Hepatic stellate cell (primary cell): Measurements from ENCODE around the gene GLTPD2.
A peak's percentile ranks its signal among the peaks of the same experiment; 100 is the strongest.

ENCODE experiments used
- DNase-seq: peaks from one replicate; pipeline ENCODE4 v3.0.0; 2011; ENCODE audit warnings: low spot score

The GLTPD2 gene

DNA sequence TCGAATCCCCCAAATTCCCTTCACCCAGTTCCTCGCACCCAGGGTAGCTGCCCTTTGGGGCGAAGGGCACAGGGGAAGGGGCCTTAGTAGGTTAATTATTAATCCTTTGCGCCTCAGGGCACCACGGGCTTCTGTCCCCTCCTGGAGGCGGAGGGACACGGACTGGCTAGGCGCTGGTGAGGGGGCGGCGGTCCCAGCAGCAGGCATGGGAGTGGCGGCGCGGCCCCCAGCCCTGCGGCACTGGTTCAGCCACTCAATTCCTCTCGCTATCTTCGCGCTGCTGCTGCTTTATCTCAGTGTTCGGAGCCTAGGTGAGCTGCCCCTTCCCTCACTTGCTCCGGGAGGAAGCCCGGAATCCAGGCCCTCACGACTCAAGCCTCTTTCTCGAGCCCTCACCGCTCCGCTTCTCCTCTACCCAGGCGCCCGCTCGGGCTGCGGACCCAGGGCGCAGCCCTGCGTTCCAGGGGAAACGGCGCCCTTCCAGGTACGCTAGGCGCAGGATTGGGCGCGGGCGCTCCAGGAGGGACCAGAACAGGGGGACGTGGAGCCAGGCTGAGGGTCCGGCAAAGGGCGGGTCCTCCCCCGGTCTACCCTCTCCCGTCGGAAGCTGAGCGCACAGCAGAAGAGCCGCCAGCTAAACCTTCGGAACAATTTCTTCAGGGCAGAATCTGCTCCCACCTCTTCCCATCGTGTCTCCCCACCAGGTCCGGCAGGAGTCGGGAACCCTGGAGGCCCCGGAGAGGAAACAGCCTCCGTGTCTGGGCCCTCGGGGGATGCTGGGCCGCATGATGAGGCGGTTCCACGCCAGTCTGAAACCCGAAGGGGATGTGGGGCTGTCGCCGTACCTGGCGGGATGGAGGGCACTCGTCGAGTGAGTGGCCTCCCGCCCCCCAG is at the start of gene GLTPD2:
GLTPD2 (plus strand) TSS at position 158 of the 894 bp plus-strand sequence; CDS start at position 206, 48 bp downstream.
- no peak for DNase-seq

DNA sequence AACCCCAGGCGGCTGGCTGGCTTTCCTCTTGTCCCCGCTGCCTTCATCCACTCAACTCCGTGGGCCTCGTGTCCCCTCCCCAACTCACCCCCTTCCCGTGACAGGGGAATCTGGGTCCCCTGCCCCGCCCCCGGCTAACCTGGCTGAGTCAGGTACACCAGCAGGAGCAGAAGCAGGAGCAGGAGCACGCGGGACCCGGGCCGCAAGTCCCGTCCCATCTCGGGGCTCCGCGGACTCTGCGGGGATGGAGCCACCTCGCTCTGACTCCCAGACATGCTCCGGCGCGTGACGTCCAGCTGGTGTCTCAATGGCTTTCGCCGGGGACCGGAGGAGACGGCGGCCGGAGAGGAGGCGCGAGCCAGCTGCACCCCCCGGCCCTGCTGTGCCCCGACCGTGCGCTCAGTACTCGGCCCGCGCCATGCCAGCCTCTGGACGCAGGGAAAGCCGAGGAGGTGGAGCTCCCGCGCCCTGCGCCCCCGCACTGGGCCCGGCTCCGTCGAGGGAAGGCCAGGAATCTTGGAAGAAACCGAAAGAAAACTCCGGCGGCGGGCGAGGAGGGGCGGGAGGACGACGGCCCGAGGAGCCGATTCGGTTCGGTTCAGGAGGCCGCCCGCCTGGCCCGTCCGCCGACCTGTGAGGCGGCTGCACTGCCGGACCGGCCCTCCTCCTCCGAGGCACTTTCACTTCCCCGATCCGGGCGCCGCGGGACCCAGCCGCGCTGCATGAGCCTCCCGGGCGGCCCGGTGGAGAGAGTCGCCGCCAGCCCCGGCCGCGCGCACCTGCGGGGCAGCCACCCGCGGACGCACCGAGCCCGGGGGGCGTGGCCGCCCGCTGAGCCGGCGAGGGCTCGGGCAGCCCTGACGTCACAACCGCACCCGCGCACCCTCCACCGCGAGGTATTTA is 49.4 kb upstream of the GLTPD2 start, which contains the start of the genes CXCL16 and ZMYND15:
CXCL16 (minus strand) TSS at position 807 of the 903 bp plus-strand sequence; CDS start at position 218, 589 bp downstream.
ZMYND15 (plus strand) TSS at position 712 of the 903 bp plus-strand sequence. CDS start 716 bp downstream, outside the sequence.
- DNase-seq = peak; percentile 80

DNA sequence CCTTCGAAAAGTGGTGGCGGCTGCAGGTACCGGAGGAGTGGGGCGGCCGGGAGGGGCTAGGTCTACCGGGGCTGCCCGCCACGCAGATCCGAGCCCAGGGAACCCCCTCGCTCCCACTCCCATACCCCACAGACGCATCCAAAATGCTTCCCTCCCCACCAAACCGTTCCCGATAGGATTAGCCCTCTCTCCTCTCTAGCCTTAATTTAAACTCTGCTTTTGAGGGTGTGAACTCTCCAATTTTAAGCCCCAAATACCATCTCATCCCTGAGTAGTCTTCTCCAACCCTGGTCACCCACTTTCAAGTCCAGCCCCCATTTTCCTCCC is 48.8 kb upstream of the GLTPD2 start:
- DNase-seq = no peak

DNA sequence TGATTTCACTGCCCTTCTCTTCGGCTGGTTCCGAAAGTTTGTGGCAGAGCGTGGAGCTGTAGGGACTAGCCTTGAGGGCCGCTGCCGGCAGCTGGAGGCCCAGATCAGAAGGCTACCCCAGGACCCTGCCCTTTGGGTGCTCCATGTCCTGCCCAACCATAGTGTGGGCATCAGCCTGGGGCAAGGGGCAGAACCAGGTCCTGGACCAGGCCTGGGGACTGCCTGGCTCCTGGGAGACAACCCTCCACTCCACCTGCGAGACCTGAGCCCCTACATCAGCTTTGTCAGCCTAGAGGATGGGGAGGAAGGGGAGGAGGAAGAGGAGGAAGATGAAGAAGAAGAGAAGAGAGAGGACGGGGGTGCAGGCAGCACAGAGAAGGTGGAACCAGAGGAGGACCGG is 48.2 kb upstream of the GLTPD2 start:
- no peak for DNase-seq

DNA sequence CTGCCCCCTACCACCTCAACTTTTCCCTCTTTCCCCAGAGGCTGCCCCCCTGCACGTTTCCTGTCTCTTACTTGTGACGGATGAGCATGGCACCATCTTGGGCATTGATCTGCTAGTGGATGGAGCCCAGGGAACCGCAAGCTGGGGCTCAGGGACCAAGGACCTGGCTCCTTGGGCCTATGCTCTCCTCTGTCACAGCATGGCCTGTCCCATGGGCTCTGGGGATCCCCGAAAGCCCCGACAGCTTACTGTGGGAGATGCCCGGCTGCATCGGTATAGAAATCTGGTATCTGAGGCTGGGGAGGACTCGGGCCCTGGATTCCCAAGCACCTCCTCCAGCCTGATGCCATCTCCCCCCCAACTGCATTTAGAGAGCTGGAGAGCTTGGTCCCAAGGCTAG is 47.2 kb upstream of the GLTPD2 start:
- DNase-seq = no peak

- no peak for DNase-seq
Measured at GRCh38 chr17:4742133-4742532, 46.6 kb upstream of the GLTPD2 start.

DNA sequence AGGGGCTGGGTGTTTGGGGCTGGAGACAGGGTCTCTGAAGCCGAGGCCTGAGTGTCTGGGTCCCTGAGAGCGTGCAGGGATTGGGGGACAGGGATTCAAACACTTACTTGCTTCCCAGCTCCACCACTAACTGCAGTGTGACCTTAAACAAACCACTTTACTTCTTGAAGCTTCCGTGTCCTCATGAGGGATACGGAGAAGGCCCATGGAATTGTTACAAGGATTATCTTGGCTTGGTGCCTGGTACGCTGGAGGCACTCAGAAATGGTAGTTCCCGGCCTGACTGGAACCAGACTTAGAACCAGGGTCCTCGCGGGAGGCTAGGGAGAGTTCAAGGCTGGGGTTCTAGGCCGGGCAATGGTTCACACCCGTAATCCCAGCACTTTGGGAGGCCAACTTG is 46.1 kb upstream of the GLTPD2 start:
- no peak for DNase-seq

DNA sequence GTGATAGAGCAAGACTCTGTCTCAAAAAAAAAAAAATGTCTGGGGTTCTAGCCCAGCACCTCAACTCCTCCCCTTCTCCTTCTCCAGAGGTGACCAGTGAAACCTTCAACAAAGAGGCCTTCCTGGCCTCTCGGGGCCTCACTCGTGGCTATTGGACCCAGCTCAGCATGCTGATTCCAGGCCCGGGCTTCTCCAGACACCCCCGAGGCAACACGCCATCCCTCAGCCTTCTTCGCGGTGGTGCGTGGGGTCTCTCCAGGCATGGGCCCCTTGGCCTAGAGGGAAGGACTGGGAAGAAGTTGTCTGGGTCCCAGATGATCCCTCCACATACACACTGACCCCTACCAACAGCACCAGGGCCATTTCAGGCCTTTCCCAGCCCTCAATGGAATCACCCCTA is 45.5 kb upstream of the GLTPD2 start:
- DNase-seq = no peak

DNA sequence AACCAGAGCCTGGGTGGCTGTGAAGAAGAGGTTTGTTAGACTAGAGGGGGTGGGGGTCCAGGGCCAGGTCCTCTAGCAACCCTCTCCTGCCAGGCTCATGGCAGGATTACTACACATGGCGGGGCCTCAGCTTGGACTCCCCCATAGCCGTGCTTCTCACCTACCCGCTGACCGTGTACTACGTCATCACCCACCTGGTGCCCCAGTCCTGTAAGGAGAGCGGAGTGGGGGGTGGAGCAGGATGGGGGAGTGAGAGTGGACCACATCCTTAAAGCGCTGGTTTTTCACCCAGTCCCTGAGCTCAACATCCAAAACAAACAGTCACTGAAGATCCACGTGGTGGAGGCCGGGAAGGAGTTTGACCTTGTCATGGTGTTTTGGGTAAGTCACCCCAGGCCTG is 44.9 kb upstream of the GLTPD2 start:
- DNase-seq = no peak

DNA sequence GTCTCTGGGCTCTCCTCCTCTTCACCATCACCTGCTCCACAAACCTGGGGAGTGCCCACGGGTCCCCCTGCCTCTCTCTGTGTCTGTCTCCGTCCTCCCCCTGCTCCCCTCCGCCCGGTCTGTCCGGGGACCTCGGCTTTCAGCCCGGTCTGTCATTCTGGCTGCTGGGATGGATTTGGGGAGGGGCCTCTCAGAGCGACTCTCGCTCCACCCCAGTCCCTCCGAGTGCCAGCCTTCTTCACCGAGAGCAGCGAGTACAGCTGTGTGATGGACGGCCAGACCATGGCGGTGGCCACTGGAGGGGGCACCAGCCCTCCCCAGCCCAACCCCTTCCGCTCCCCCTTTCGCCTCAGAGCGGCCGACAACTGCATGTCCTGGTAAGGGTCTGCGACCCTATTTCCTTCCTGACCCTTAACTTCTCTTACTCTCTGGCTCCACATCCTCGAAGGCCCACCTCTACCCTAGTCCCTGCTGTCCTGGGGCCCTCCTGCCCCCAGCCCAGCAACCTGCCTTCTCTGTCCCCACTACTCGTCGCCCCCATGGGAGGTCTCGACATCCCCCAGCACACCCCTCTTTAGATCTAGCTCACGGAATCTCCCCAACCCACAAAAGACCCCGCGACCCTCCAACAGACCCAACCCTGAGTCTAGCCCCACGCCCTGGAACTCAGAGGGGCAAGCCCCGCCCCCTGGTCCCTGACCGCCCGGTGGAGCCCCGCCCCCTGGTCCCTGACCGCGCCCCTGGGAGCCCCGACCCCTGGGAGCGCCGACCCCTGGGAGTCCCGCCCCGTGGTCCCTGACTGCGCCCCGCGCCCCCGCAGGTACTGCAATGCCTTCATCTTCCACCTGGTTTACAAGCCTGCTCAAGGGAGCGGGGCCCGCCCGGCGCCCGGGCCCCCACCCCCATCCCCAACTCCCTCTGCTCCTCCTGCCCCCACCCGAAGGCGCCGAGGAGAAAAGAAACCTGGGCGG is 43.5 kb upstream of the GLTPD2 start:
- DNase-seq = no peak

DNA sequence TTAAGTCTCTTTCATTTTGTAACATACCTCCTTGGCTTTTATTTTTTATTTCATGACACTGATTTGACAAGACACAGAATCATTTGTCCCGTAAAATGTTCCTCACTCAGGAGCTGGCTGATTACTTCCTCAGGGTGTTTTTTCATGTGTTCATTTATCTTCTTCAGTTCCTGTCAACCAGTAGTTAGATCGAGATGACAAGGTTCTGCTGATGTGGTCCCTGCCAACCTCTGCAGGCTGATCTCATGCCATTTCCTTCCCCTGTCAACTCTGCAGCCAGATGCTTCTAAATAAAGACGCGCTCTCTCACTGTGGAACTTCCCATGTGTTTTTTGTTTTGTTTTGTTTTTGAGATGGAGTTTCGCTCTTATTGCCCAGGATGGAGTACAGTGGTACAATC is 40.9 kb upstream of the GLTPD2 start:
- DNase-seq = no peak

- no peak for DNase-seq
Measured at GRCh38 chr17:4748686-4749085, 40.1 kb upstream of the GLTPD2 start.

GRCh38 chr17:4750606-4751005 is 38.2 kb upstream of the GLTPD2 start:
- DNase-seq = no peak

- DNase-seq = no peak
Measured at GRCh38 chr17:4751932-4752331, 36.8 kb upstream of the GLTPD2 start.

DNA sequence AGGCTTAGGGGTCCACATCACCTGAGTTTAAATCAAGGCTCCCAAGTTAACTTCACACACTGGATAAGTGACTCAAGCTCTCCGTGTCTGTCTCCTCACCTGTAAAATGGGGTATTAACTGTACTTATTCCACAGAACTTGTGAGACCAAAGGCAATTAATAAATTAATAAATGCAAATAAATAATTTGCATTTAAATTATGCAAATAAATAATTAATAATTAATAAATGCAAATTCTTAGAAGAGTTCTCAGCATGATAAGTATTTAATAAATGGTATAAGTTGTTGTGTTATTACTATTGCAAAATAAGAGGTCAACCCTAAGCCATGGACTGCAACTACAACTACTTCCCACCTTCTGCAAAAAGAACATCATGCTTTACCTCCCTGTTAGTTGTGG is 35.4 kb upstream of the GLTPD2 start:
- no peak for DNase-seq

DNA sequence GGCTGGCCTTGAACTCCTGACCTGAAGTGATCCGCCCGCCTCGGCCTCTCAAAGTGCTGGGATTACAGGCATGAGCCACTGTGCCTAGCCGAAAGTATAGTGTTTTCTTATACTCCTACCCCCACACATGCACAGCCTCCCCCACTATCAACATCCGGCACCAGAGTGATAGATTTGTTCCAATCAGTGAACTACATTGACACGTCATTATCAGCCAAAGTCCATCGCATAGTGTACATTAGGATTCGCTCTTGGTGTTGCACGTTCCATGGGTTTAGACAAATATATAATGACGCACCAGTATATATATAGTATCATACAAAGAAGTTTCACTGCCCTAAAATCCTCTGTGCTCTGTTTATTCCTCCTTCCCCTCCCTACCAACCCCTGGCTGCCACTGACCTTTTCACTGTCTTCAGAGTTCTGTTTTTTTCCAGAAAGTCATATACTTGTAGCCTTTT is 29.0 kb upstream of the GLTPD2 start:
- no peak for DNase-seq

- DNase-seq = no peak
Measured at GRCh38 chr17:4764595-4764994, 24.2 kb upstream of the GLTPD2 start.

DNA sequence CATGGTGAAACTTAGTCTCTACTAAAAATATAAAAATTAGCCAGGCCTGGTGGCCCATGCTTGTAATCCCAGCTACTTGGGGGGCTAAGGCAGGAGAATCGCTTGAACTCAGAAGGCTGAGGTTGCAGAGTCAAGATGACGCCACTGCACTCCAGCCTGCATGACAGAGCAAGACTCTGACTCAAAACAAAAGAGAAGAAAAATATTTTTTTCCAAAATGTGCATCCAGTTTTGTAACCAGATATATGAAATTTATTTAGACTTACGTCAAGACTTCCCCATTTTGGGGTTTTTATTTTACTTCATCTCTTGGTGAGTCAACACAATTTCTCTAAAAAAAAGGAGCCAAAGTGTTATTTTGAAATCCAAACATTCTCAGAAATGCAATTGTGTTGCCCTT is 22.6 kb upstream of the GLTPD2 start:
- no peak for DNase-seq

- DNase-seq = no peak
Measured at GRCh38 chr17:4766723-4767122, 22.0 kb upstream of the GLTPD2 start.

GRCh38 chr17:4768298-4768697 is 20.5 kb upstream of the GLTPD2 start:
- no peak for DNase-seq

GRCh38 chr17:4769628-4770027 is 19.1 kb upstream of the GLTPD2 start:
- no peak for DNase-seq
